Pancreas (tissue), 10 donors: ENCODE data around the gene SERPINA1. TPM values are rescaled to one million over a fixed set of nuclear protein-coding genes. Genes with fewer than 3 reads are reported as not detected.

ENCODE experiments used
- ATAC-seq, 4 donors: fragments of 200-7000 bp; cut with Tn5 transposase; one replicate each; pipeline versions ENCODE4 v1.8.0 to v1.9.1; 2020; ENCODE audit warnings: mild to moderate bottlenecking in 4 of 4, moderate library complexity in 4 of 4
- DNase-seq, 6 donors: peaks; one replicate each; pipeline ENCODE4 v3.0.0-alpha.2; 2020
- FAIRE-seq: peaks from 2 replicates; lab custom pipeline; 2012; peaks lifted over from hg19 to GRCh38; lab: Jason Lieb, UNC
- H3K27ac ChIP-seq, 4 donors: fragments of 200-600 bp; sonication (generic); 1 replicate in 3 of 4; 2 replicates in 1 of 4; pipeline versions ENCODE4 v1.5.0 to v1.8.0; 2020
- H3K27me3 ChIP-seq, 4 donors: fragments of 200-600 bp; one replicate each; pipeline ENCODE4 v1.8.0; 2021
- H3K36me3 ChIP-seq, 3 donors: fragments of 200-600 bp; sonication (generic) in 1 of 3; one replicate each; pipeline versions ENCODE4 v1.5.0 to v1.8.0; 2020 to 2021
- H3K4me1 ChIP-seq, 3 donors: fragments of 200-600 bp; one replicate each; pipeline ENCODE4 v1.8.0; 2021
- H3K4me3 ChIP-seq, 4 donors: fragments of 200-600 bp; sonication (generic) in 2 of 4; one replicate each; pipeline versions ENCODE4 v1.5.0 to v1.8.0; 2020 to 2021
- H3K9me3 ChIP-seq, 4 donors: fragments of 200-600 bp; one replicate each; pipeline ENCODE4 v1.8.0; 2021
- CTCF ChIP-seq, 4 donors: fragments of 200-600 bp; sonication (generic) in 3 of 4; IDR thresholded peaks; one replicate each; pipeline versions ENCODE4 v1.5.0 to v1.8.0; 2021; ENCODE audit warnings: antibody characterized with exemption in 4 of 4
- WGBS, 2 donors: extraction: QIAGEN DNeasy Blood & Tissue Kit; methylation state at CpG; one replicate each; pipeline ENCODE4 v1.1.7; 2013; 5-methylcytosine and 5-hydroxymethylcytosine counted together
- intact Hi-C, 3 donors: fragments of 100-400 bp; cut with DNase I; formaldehyde crosslinking; loops; one replicate each; pipeline versions ENCODE4 v1.11.1 to v1.14.2; 2022
- polyA plus RNA-seq, 2 donors: library from polyadenylated mRNA; stranded (reverse); fragments of 200-250 nt; gene quantifications; one replicate each; pipeline ENCODE4 v1.2.3, GENCODE V29; 2013
- total RNA-seq, 6 donors: library from RNA; stranded (reverse); fragmentation: NEBNext Ultra II Directional in 4 of 6; extraction: Animal tissue kit (Norgen Biotek cat#: 25700) in 4 of 6; gene quantifications; one replicate each; pipeline versions ENCODE4 v1.2.1 to v1.2.4, GENCODE V29; 2021 to 2023
- donor health status: healthy with polysubstance abuse.
- donor health status: DM: no; HTN: no; CAD: no; lungs with moderate emphysema.
- donor health status: DM: no; HTN: no; CAD: no.
- donor health status: control.
- donor health status: control.
- donor health status: Bipolar disorder and iron deficiency.
- donor health status: DM: yes; HTN: yes; CAD: no.
- donor health status: DM: no; HTN: no; CAD: no.
- donor health status: DM: no; HTN: no; CAD: no.
- donor health status: DM: yes; HTN: yes; CAD: no.

Gene SERPINA1
- total and polyA plus RNA-seq, 8 donors: 45.0 to 328 (median 170) TPM

- no peaks in the 10 kb centered on the region for H3K9me3 ChIP-seq
- no peak for TF ChIP-seq CTCF (IDR thresholded peaks at IDR 0.05)
- WGBS, 2 donors: 84 to 90% methylated on average over 18 of the region's 18 CpGs
- intact Hi-C loops: no loop called here
- FAIRE-seq (no peak), DNase-seq (no peak), ATAC-seq (no peak)
- no peaks in the 10 kb centered on the region for H3K4me1 ChIP-seq
- H3K27me3 ChIP-seq: no peaks in the 10 kb centered on the region
- no peaks in the 10 kb centered on the region for H3K36me3 ChIP-seq
- no peak overlapping the region for H3K4me3 ChIP-seq
- no peak overlapping the region for H3K27ac ChIP-seq
Measured at GRCh38 chr14:94382716-94383596, 5.4 kb downstream of the SERPINA1 start.

- intact Hi-C loops: no loop called here
- H3K9me3 ChIP-seq: no peaks in the 10 kb centered on the region
- no peak for TF ChIP-seq CTCF (IDR thresholded peaks at IDR 0.05)
- no peak overlapping the region for H3K27ac ChIP-seq
- WGBS, 2 donors: 72 to 75% methylated on average over 4 of the region's 4 CpGs
- DNase-seq (no peak), ATAC-seq (no peak), FAIRE-seq (no peak)
- no peaks in the 10 kb centered on the region for H3K27me3 ChIP-seq
- H3K4me1 ChIP-seq: no peaks in the 10 kb centered on the region
- no peak overlapping the region for H3K4me3 ChIP-seq
- H3K36me3 ChIP-seq: no peaks in the 10 kb centered on the region
Measured at GRCh38 chr14:94382099-94382715, 6.2 kb downstream of the SERPINA1 start.

GRCh38 chr14:94381149-94382030, 7.0 kb downstream of the SERPINA1 start:
- WGBS, 2 donors: 60 to 75% methylated on average over 7 of the region's 7 CpGs
- no peak for DNase-seq
- no peak for FAIRE-seq

More at GRCh38 chr14:94381149-94382030, 7.0 kb downstream of the SERPINA1 start:
- Histone ChIP-seq H3K4me3 (no peak overlapping the region), H3K27me3 (no peaks in the 10 kb centered on the region), H3K9me3 (no peaks in the 10 kb centered on the region), H3K36me3 (no peaks in the 10 kb centered on the region), H3K4me1 (no peaks in the 10 kb centered on the region), H3K27ac (no peak overlapping the region)
- intact Hi-C loops: no loop called here
- ATAC-seq: no peak
- TF ChIP-seq CTCF (IDR thresholded peaks at IDR 0.05): no peak
